IMR-90 (cell line): ENCODE measurements around the gene ANKRD30A. TPM values are rescaled to one million over a fixed set of nuclear protein-coding genes. Genes with fewer than 3 reads are reported as not detected.

Source experiments
- ATAC-seq: fragments of 200-7000 bp; cut with Tn5 transposase; 2 replicates; pipeline ENCODE4 v1.9.1; 2020; ENCODE audit warnings: low read depth, mild to moderate bottlenecking, moderate library complexity
- BruUV-seq: library from RNA; stranded (reverse); fragments of 400-500 nt; replicated peaks from 2 replicates; lab custom pipeline; 2021; lab: Mats Ljungman, UMichigan
- CTCF ChIA-PET: fragments of 300-600 bp; formaldehyde crosslinking; extraction: SDS; loops from one replicate; lab custom pipeline; 2021; ENCODE audit warnings: antibody characterized with exemption; lab: Yijun Ruan, JAX
- POLR2A ChIA-PET: fragments of 300-600 bp; sonication (Branson Sonifier 250); formaldehyde crosslinking; loops from one replicate; lab custom pipeline; 2022; ENCODE audit warnings: antibody characterized with exemption; ENCODE audit not compliant: unreplicated experiment; lab: Charles Lee
- DNase-seq: peaks from one replicate; pipeline ENCODE4 v3.0.0; 2013
- H2AFZ ChIP-seq: replicated peaks from 2 replicates; pipeline ENCODE3; 2013; ENCODE audit warnings: low read length, mild to moderate bottlenecking; ENCODE audit not compliant: poor library complexity
- H2AK5ac ChIP-seq: 2 replicates; pipeline ENCODE4 v1.6.1; 2013; ENCODE audit warnings: low read depth, low read length, inconsistent platforms
- H2AK9ac ChIP-seq: replicated peaks from 2 replicates; pipeline ENCODE3; 2013; ENCODE audit warnings: mild to moderate bottlenecking, low read depth, low read length, moderate library complexity; ENCODE audit not compliant: poor library complexity
- H2BK120ac ChIP-seq: 2 replicates; pipeline ENCODE4 v1.6.1; 2013; ENCODE audit warnings: low read depth, low read length, inconsistent platforms
- H2BK15ac ChIP-seq: 3 replicates; pipeline ENCODE4 v1.6.1; 2013; ENCODE audit warnings: low read depth, low read length, inconsistent platforms
- H2BK20ac ChIP-seq: 2 replicates; pipeline ENCODE4 v1.6.1; 2013; ENCODE audit warnings: low read depth, mild to moderate bottlenecking, inconsistent platforms, low read length, moderate library complexity
- H2BK5ac ChIP-seq: 2 replicates; pipeline ENCODE4 v1.6.1; 2013; ENCODE audit warnings: mild to moderate bottlenecking, low read depth, low read length, inconsistent platforms; ENCODE audit not compliant: poor library complexity, severe bottlenecking
- H3K14ac ChIP-seq: replicated peaks from 2 replicates; pipeline ENCODE4 v1.6.1; 2013; ENCODE audit warnings: low read depth, low read length, inconsistent platforms
- H3K18ac ChIP-seq: 2 replicates; pipeline ENCODE4 v1.6.1; 2013; ENCODE audit warnings: low read depth, low read length, control low read depth
- H3K23ac ChIP-seq: 2 replicates; pipeline ENCODE4 v1.6.1; 2013; ENCODE audit warnings: low read depth, low read length, inconsistent platforms
- H3K27ac ChIP-seq: 2 replicates; pipeline ENCODE4 v1.5.1; 2013; ENCODE audit warnings: mild to moderate bottlenecking, control low read depth, low read length; ENCODE audit not compliant: insufficient read depth
- H3K27me3 ChIP-seq: 2 replicates; pipeline ENCODE4 v1.6.1; 2013; ENCODE audit warnings: low read length; ENCODE audit not compliant: control insufficient read depth, insufficient read depth
- H3K36me3 ChIP-seq: 2 replicates; pipeline ENCODE4 v1.6.1; 2013; ENCODE audit warnings: low read length, mixed read lengths; ENCODE audit not compliant: control insufficient read depth, insufficient read depth
- H3K4ac ChIP-seq: 2 replicates; pipeline ENCODE4 v1.6.1; 2013; ENCODE audit warnings: low read depth, low read length, inconsistent platforms
- H3K4me1 ChIP-seq: 2 replicates; pipeline ENCODE4 v1.6.1; 2013; ENCODE audit warnings: low read length, mixed read lengths; ENCODE audit not compliant: control insufficient read depth, insufficient read depth
- H3K4me2 ChIP-seq: 2 replicates; pipeline ENCODE4 v1.6.1; 2013; ENCODE audit warnings: low read depth, mild to moderate bottlenecking, control low read depth, low read length, moderate library complexity
- H3K4me3 ChIP-seq: 2 replicates; pipeline ENCODE4 v1.5.1; 2013; ENCODE audit warnings: low read depth, mild to moderate bottlenecking, control low read depth, low read length, moderate library complexity; ENCODE audit not compliant: insufficient read depth
- H3K56ac ChIP-seq: 2 replicates; pipeline ENCODE4 v1.6.1; 2013; ENCODE audit warnings: low read length, inconsistent platforms; ENCODE audit not compliant: insufficient read depth; ENCODE audit errors: extremely low read depth
- H3K79me1 ChIP-seq, 2 experiments: 2 replicates each; pipeline ENCODE4 v1.6.1; 2013; ENCODE audit warnings: low read length in 2 of 2, inconsistent platforms in 1 of 2, low read depth in 1 of 2
- H3K9ac ChIP-seq: 2 replicates; pipeline ENCODE4 v1.6.1; 2013; ENCODE audit warnings: low read depth, low read length, control low read depth
- H3K9me1 ChIP-seq: 2 replicates; pipeline ENCODE4 v1.6.1; 2013; ENCODE audit warnings: low read length, inconsistent platforms; ENCODE audit not compliant: insufficient read depth
- H3K9me3 ChIP-seq: 2 replicates; pipeline ENCODE4 v1.6.1; 2013; ENCODE audit warnings: low read length; ENCODE audit not compliant: control insufficient read depth, insufficient read depth
- H4K20me1 ChIP-seq: 2 replicates; pipeline ENCODE4 v1.6.1; 2013; ENCODE audit warnings: low read length, inconsistent platforms; ENCODE audit not compliant: insufficient read depth
- H4K5ac ChIP-seq: 2 replicates; pipeline ENCODE4 v1.6.1; 2013; ENCODE audit warnings: mild to moderate bottlenecking, low read depth, low read length, control low read depth
- H4K8ac ChIP-seq, 2 experiments: 2 replicates each; pipeline ENCODE4 v1.6.1; 2013; ENCODE audit warnings: low read depth in 2 of 2, low read length in 2 of 2, control low read depth in 1 of 2, inconsistent platforms in 1 of 2
- H4K91ac ChIP-seq: 2 replicates; pipeline ENCODE4 v1.6.1; 2013; ENCODE audit warnings: low read depth, low read length, inconsistent platforms; ENCODE audit not compliant: insufficient read depth
- BHLHE40 ChIP-seq: fragments of 150-350 bp; IDR thresholded peaks from 2 replicates; pipeline ENCODE4 v1.6.1; 2016; ENCODE audit warnings: mild to moderate bottlenecking, low read depth, low read length
- CEBPB ChIP-seq: IDR thresholded peaks from 2 replicates; pipeline ENCODE4 v1.6.1; 2012; ENCODE audit warnings: low read depth, low read length, improper control_type of control experiment
- CHD1 ChIP-seq: IDR thresholded peaks from 2 replicates; pipeline ENCODE4 v1.6.1; 2012; ENCODE audit warnings: low read depth, low read length, improper control_type of control experiment
- FOS ChIP-seq: fragments of 150-350 bp; IDR thresholded peaks from 2 replicates; pipeline ENCODE4 v1.6.1; 2016; ENCODE audit warnings: low read depth, low read length
- MAFK ChIP-seq: IDR thresholded peaks from 2 replicates; pipeline ENCODE4 v1.6.1; 2012; ENCODE audit warnings: low read depth, low read length, improper control_type of control experiment
- MAZ ChIP-seq: IDR thresholded peaks from 2 replicates; pipeline ENCODE4 v1.6.1; 2012; ENCODE audit warnings: low read depth, mild to moderate bottlenecking, low read length, improper control_type of control experiment, moderate library complexity, borderline replicate concordance
- MXI1 ChIP-seq: IDR thresholded peaks from 2 replicates; pipeline ENCODE4 v1.6.1; 2012; ENCODE audit warnings: low read depth, mild to moderate bottlenecking, low read length, moderate library complexity, borderline replicate concordance
- NFE2L2 ChIP-seq: fragments of 150-350 bp; IDR thresholded peaks from 2 replicates; pipeline ENCODE4 v1.6.1; 2016; ENCODE audit warnings: low read depth, mild to moderate bottlenecking, low read length
- POLR2A ChIP-seq: IDR thresholded peaks from 2 replicates; pipeline ENCODE4 v1.6.1; 2012; ENCODE audit warnings: mild to moderate bottlenecking, low read depth, low read length
- RAD21 ChIP-seq: IDR thresholded peaks from 2 replicates; pipeline ENCODE4 v1.6.1; 2012; ENCODE audit warnings: low read length, improper control_type of control experiment
- RCOR1 ChIP-seq: IDR thresholded peaks from 2 replicates; pipeline ENCODE4 v1.6.1; 2012; ENCODE audit warnings: mild to moderate bottlenecking, low read length, improper control_type of control experiment; ENCODE audit not compliant: insufficient replicate concordance
- RFX5 ChIP-seq: IDR thresholded peaks from 2 replicates; pipeline ENCODE4 v1.8.0; 2012; ENCODE audit warnings: low read depth, mild to moderate bottlenecking, low read length, moderate library complexity
- SMC3 ChIP-seq: fragments of 150-350 bp; IDR thresholded peaks from 2 replicates; pipeline ENCODE4 v1.6.1; 2016; ENCODE audit warnings: low read depth, mild to moderate bottlenecking, antibody characterized with exemption, low read length, moderate library complexity
- WGBS, 2 experiments: methylation state at CpG; one replicate each; pipeline versions ENCODE4 v1.1.5 to v1.1.7; 2013; ENCODE audit warnings: missing lambda C conversion rate in 2 of 2; ENCODE audit not compliant: insufficient read length in 1 of 2; ENCODE audit errors: extremely low coverage in 2 of 2; 5-methylcytosine and 5-hydroxymethylcytosine counted together
- dilution Hi-C: fragments of 300-500 bp; cut with HindIII; formaldehyde crosslinking; loops from one replicate; pipeline ENCODE4 v1.14.3; 2018; ENCODE audit warnings: low sequenced_read_pairs; ENCODE audit not compliant: unreplicated experiment
- in situ Hi-C: fragments of 300-500 bp; cut with MboI; formaldehyde crosslinking; loops from 3 replicates; pipeline ENCODE4 v1.14.3; 2019; ENCODE audit warnings: low sequenced_read_pairs, inconsistent platforms, mixed read lengths
- intact Hi-C: fragments of 100-400 bp; cut with micrococcal nuclease; formaldehyde crosslinking; loops from 2 replicates; pipeline ENCODE4 v1.10.0; 2022
- polyA plus RNA-seq, 3 experiments: library from polyadenylated mRNA; depleted of rRNA; stranded (reverse); fragments of >200 nt; gene quantifications; 2 replicates each; pipeline ENCODE4 v1.2.3, GENCODE V29; 2012; ENCODE audit warnings: low replicate concordance in 1 of 3
- total RNA-seq: library from RNA; depleted of rRNA; stranded (reverse); fragments of >200 nt; gene quantifications from 2 replicates; pipeline ENCODE4 v1.2.3, GENCODE V29; 2012
- TF ChIP-seq, protein P1 (sequence below): fragments of 150-350 bp; IDR thresholded peaks from 2 replicates; pipeline ENCODE4 v1.6.1; 2016; ENCODE audit warnings: low read depth, mild to moderate bottlenecking, low read length, moderate library complexity, borderline replicate concordance
- TF ChIP-seq, protein P2 (sequence below): fragments of 150-350 bp; IDR thresholded peaks from 2 replicates; pipeline ENCODE4 v1.6.1; 2017; ENCODE audit warnings: mild to moderate bottlenecking, antibody characterized with exemption, low read length, low read depth
- TF ChIP-seq, protein P3 (sequence below): conservative IDR thresholded peaks from 2 replicates; pipeline ENCODE4 v1.5.1; 2012; ENCODE audit warnings: mild to moderate bottlenecking, low read depth, low read length, improper control_type of control experiment

Gene ANKRD30A
- total and polyA plus RNA-seq, 2 of the 4 experiments (the other 2 are of a cell fraction) = not detected

DNA sequence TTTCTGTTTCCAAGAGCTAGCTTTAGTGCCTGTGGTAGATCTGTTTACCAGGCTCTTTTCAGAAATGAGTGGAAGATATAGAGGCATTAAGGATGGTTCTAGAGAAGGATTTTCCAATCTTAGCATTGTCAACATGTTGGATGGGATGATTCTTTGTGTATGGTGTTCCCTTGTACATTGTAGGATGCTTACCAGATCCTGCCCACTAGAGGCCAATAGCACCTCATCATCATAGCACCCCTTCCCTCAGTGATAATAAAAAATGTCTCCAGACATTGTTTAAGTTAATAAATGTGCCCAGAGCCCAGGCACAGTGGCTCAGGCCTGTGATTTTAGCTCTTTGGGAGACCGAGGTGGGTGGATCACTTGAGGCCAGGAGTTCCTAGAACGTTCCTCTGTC is 121.2 kb downstream of the ANKRD30A start:
- ATAC-seq = no peak
- no TSS peak for BruUV-seq
- no peak overlapping the region for H4K91ac ChIP-seq
- H3K4me2 ChIP-seq = no peak overlapping the region
- ChIA-PET CTCF (no interaction called here), POLR2A (no interaction called here)
- H3K4me1 ChIP-seq = no peaks in the 10 kb centered on the region
- H3K14ac ChIP-seq = no peak overlapping the region
- no peaks in the 10 kb centered on the region for H3K9me1 ChIP-seq
- H3K18ac ChIP-seq = no peak overlapping the region
- H3K9me3 ChIP-seq = peaks cover 11% of the 10 kb centered on the region; the same call in 1 of the 2 replicates
- in situ Hi-C loops (no loop called here), dilution Hi-C loops (no loop called here), intact Hi-C loops (no loop called here)
- H3K36me3 ChIP-seq = no peaks in the 10 kb centered on the region
- no peak overlapping the region for H2AK9ac ChIP-seq
- TF ChIP-seq, protein P1, sequence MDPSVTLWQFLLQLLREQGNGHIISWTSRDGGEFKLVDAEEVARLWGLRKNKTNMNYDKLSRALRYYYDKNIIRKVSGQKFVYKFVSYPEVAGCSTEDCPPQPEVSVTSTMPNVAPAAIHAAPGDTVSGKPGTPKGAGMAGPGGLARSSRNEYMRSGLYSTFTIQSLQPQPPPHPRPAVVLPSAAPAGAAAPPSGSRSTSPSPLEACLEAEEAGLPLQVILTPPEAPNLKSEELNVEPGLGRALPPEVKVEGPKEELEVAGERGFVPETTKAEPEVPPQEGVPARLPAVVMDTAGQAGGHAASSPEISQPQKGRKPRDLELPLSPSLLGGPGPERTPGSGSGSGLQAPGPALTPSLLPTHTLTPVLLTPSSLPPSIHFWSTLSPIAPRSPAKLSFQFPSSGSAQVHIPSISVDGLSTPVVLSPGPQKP = no peak
- TF ChIP-seq SMC3 = no peak
- TF ChIP-seq FOS = no peak
- no peak for TF ChIP-seq BHLHE40
- TF ChIP-seq NFE2L2 = no peak
- TF ChIP-seq CHD1 = no peak
- no peak for TF ChIP-seq RAD21
- TF ChIP-seq, protein P2, sequence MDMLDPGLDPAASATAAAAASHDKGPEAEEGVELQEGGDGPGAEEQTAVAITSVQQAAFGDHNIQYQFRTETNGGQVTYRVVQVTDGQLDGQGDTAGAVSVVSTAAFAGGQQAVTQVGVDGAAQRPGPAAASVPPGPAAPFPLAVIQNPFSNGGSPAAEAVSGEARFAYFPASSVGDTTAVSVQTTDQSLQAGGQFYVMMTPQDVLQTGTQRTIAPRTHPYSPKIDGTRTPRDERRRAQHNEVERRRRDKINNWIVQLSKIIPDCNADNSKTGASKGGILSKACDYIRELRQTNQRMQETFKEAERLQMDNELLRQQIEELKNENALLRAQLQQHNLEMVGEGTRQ = no peak
- no peak for TF ChIP-seq CEBPB
- TF ChIP-seq RFX5 = no peak
- no peak for TF ChIP-seq MXI1
- no peak for TF ChIP-seq MAZ
- TF ChIP-seq MAFK = no peak
- TF ChIP-seq, protein P3, sequence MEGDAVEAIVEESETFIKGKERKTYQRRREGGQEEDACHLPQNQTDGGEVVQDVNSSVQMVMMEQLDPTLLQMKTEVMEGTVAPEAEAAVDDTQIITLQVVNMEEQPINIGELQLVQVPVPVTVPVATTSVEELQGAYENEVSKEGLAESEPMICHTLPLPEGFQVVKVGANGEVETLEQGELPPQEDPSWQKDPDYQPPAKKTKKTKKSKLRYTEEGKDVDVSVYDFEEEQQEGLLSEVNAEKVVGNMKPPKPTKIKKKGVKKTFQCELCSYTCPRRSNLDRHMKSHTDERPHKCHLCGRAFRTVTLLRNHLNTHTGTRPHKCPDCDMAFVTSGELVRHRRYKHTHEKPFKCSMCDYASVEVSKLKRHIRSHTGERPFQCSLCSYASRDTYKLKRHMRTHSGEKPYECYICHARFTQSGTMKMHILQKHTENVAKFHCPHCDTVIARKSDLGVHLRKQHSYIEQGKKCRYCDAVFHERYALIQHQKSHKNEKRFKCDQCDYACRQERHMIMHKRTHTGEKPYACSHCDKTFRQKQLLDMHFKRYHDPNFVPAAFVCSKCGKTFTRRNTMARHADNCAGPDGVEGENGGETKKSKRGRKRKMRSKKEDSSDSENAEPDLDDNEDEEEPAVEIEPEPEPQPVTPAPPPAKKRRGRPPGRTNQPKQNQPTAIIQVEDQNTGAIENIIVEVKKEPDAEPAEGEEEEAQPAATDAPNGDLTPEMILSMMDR = no peak
- TF ChIP-seq RCOR1 = no peak
- no peak for TF ChIP-seq POLR2A
- H3K4me3 ChIP-seq = no peak overlapping the region
- no peak overlapping the region for H3K27ac ChIP-seq
- H4K5ac ChIP-seq = no peak overlapping the region
- H2BK120ac ChIP-seq = no peak overlapping the region
- H3K27me3 ChIP-seq = no peaks in the 10 kb centered on the region
- no peak for DNase-seq
- no peaks in the 10 kb centered on the region for H4K20me1 ChIP-seq
- H2BK5ac ChIP-seq = no peak overlapping the region
- H3K56ac ChIP-seq = no peak overlapping the region
- H4K8ac ChIP-seq = no peak overlapping the region
- H2AFZ ChIP-seq = no peak overlapping the region
- H3K4ac ChIP-seq = no peak overlapping the region
- H2BK15ac ChIP-seq = no peak overlapping the region
- H3K23ac ChIP-seq = no peak overlapping the region
- no CpG with 5 or more reads among the region's 2 CpGs for WGBS, 2 experiments
- H2AK5ac ChIP-seq = no peak overlapping the region
- no peak overlapping the region for H3K9ac ChIP-seq
- no peak overlapping the region for H2BK20ac ChIP-seq
- no peaks in the 10 kb centered on the region for H3K79me1 ChIP-seq
